ENCODE results near the gene EIF5A.

The EIF5A gene

DNA sequence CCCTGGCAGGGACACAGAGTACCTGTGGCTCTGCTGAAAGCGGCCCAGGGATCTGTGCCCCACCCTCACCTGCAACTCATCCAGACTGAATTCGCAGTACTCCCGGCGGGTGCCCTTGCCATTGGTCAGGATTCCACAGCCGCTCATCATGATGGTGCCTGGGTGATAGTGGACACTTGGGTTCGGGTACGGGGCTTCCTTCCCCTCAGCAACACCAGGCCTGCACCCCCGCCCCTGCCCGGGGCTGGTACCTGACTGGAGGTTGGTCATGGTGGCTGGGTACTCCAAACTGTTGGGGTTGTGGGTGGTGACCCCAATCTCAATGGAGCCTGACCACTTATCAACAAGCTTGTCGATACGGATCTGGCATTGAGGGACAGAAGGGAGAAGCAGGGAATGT is 18.8 kb downstream of the EIF5A start:
- TF ChIP-seq GATA3 (IDR thresholded peaks at IDR 0.05; ENCODE audit: low read depth, low read length) (no peak), GATA2 (IDR thresholded peaks at IDR 0.05; ENCODE audit: low read depth, low read length) (no peak)

- TF ChIP-seq GATA3 (IDR thresholded peaks at IDR 0.05; ENCODE audit: low read depth, low read length) (no peak), GATA2 (IDR thresholded peaks at IDR 0.05; ENCODE audit: low read depth, low read length) (no peak)
Measured at GRCh38 chr17:7327056-7327455, 19.6 kb downstream of the EIF5A start.

- no peak for TF ChIP-seq GATA2 (IDR thresholded peaks at IDR 0.05; ENCODE audit: low read depth, low read length)
Measured at GRCh38 chr17:7327501-7327900, 20.1 kb downstream of the EIF5A start.

GRCh38 chr17:7328009-7328408 is 20.6 kb downstream of the EIF5A start:
- TF ChIP-seq GATA3 (IDR thresholded peaks at IDR 0.05; ENCODE audit: low read depth, low read length): no peak
- no peak for TF ChIP-seq GATA2 (IDR thresholded peaks at IDR 0.05; ENCODE audit: low read depth, low read length)

GRCh38 chr17:7328840-7329373 is 21.5 kb downstream of the EIF5A start, which contains the start of gene NEURL4:
NEURL4 (minus strand) TSS chr17:7329335; CDS start chr17:7329312, 23 bp downstream.
- TF ChIP-seq GATA3 (IDR thresholded peaks at IDR 0.05; ENCODE audit: low read depth, low read length) (no peak), GATA2 (IDR thresholded peaks at IDR 0.05; ENCODE audit: low read depth, low read length) (no peak)

DNA sequence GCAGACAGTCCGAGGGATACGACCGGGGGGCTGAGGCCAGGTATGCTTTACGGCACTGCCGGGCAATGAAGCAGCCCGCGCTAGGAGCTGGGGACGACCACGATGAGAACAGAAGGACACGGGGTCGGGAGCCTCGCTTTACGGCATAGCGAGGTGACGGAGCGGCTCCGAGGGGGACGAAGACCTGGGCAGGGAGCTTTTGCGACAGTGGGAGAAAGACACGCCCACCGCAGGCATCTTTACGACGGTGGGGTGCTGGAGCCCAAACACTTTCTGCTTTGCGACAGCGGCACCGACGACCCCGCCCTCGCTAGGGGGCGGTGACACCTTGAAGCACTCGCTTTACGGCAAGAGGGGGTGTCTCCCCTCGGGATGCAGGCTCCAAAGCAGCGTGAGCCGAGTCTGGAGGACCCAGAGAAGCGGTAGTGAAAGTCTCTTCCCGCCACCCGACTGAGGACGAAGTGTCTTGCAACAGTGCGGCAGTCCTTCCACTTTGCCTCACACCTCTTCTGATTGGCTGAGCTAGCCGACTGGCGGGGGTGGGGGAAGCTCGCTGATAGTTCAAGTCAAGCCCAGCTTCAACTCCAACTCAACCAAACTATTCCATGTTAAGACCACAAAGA is 22.1 kb downstream of the EIF5A start:
- TF ChIP-seq GATA2 (IDR thresholded peaks at IDR 0.05; ENCODE audit: low read depth, low read length): no peak
- TF ChIP-seq GATA3 (IDR thresholded peaks at IDR 0.05; ENCODE audit: low read depth, low read length): no peak

DNA sequence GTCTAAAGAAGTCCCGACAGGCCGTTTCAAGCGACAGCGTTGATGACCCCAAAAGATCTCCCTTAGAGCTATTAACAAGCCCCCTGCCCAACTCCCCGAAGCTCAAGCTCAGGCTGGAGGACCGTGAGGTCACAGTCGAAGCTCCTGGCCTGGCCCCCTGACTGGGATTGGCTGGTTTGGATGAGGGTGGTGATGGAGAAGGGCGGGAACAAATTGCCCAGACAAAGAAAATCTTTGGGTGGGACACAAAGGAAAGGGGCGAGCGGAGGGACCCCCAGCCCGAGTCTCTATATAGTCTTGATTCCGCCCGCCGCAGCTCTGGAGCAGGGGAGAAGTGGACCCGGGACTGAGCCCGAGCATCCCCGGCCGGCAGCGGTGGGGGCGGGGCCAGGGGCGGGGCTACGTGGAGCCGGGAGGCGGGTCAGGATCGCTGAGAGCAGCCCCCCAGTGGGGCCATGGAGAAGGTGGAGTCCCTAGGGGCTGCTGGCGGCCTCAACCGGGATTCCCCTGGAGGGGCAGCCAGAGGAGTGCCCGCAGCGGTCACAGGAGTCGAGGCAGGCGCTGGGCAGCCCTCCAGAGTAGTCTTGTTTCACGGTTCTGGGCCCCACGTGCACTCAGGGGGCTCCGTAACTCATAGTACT is 22.7 kb downstream of the EIF5A start:
- no peak for TF ChIP-seq GATA2 (IDR thresholded peaks at IDR 0.05; ENCODE audit: low read depth, low read length)
- TF ChIP-seq GATA3 (IDR thresholded peaks at IDR 0.05; ENCODE audit: low read depth, low read length): no peak

DNA sequence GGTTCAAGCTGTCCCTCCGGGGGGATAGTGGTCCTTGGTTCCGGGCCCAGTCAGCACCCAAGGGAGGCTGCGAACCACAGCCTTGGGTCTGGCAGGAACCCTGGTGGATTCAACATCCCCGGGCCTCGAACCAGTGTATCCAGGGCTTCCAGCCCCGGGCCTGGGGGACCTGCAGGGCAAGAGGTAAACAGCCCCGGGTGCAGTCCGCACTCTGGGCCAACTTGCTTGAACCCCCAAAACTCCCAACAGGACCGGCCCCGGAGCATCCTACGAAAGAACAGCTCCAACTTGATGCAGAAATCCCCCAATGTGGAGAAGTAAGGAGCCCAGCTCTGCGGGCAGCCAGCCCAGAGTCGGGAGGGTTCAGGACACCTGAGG is 23.2 kb downstream of the EIF5A start:
- TF ChIP-seq GATA3 (IDR thresholded peaks at IDR 0.05; ENCODE audit: low read depth, low read length): no peak
- no peak for TF ChIP-seq GATA2 (IDR thresholded peaks at IDR 0.05; ENCODE audit: low read depth, low read length)

GRCh38 chr17:7332111-7332510 is 24.7 kb downstream of the EIF5A start:
- TF ChIP-seq GATA3 (IDR thresholded peaks at IDR 0.05; ENCODE audit: low read depth, low read length): no peak
- no peak for TF ChIP-seq GATA2 (IDR thresholded peaks at IDR 0.05; ENCODE audit: low read depth, low read length)

GRCh38 chr17:7334938-7335538 is 27.6 kb downstream of the EIF5A start:
- TF ChIP-seq GATA2 (IDR thresholded peaks at IDR 0.05; ENCODE audit: low read depth, low read length) (no peak), GATA3 (IDR thresholded peaks at IDR 0.05; ENCODE audit: low read depth, low read length) (no peak)

DNA sequence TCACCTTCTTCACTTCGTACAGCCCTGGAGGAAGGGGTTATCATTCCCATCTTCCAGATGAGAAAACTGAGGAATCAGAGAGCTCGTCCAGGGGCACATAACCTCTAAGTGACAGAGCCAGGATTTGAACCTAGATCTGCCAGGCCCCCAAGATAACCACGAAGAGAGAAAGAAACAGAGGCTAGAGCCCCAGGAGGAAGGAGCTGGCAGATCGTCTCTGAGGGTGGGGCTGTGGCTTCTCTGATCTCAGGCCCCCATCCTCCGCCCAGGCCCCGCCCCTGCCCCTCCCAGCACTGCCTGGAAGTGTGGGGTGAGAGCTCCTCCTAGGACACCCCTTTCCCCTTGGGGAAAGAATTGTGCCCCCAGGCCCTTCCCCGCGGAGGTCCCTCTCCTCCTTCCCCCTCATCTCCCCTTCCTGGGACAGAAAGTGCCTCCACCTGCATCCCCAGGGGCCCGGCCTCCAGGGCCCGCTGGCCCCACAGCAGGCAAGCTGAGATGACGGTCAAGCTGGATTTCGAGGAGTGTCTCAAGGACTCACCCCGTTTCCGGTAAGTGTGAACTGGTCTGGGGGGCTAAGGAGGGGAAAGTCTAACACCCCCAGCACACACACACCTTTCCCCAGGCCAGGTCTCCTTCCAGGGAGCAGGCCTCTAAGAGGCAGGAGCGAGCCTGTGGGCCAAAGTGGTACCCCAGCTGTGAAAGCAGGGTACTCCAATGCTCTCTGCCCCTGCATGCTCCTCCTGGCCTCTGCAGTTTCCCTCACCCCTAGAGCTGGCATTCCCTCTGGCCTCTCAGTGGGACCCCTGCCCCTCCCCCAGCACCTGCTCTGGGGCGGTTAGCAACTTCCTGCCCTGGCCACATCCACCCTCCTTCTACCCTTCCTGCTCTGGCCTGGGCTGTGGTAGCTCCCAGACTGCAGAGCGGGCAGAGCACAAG is 29.1 kb downstream of the EIF5A start, which contains the start of gene ACAP1:
ACAP1 (plus strand) TSS at position 290 of the 936 bp plus-strand sequence; CDS start at position 496, 206 bp downstream.
- TF ChIP-seq GATA3 (IDR thresholded peaks at IDR 0.05; ENCODE audit: low read depth, low read length) (no peak), GATA2 (IDR thresholded peaks at IDR 0.05; ENCODE audit: low read depth, low read length) (no peak)

- no peak for TF ChIP-seq GATA2 (IDR thresholded peaks at IDR 0.05; ENCODE audit: low read depth, low read length)
- no peak for TF ChIP-seq GATA3 (IDR thresholded peaks at IDR 0.05; ENCODE audit: low read depth, low read length)
Measured at GRCh38 chr17:7340179-7340578, 32.8 kb downstream of the EIF5A start.

GRCh38 chr17:7341842-7342241 is 34.4 kb downstream of the EIF5A start:
- TF ChIP-seq GATA2 (IDR thresholded peaks at IDR 0.05; ENCODE audit: low read depth, low read length): no peak
- no peak for TF ChIP-seq GATA3 (IDR thresholded peaks at IDR 0.05; ENCODE audit: low read depth, low read length)

- TF ChIP-seq GATA2 (IDR thresholded peaks at IDR 0.05; ENCODE audit: low read depth, low read length): no peak
Measured at GRCh38 chr17:7343250-7343649, 35.8 kb downstream of the EIF5A start.
